ENCODE data around the gene TBCK.

Gene TBCK

GRCh38 chr4:106002994-106003393, 313.0 kb downstream of the TBCK start:
- H3K4me2 ChIP-seq (ENCODE audit: low read length), result no peak overlapping the region
- no peaks in the 10 kb centered on the region for H3K36me3 ChIP-seq (ENCODE audit: control insufficient read depth, insufficient read depth, low read length)
- no peaks in the 10 kb centered on the region for H3K79me2 ChIP-seq
- no peak overlapping the region for H3K27ac ChIP-seq
- no peak overlapping the region for H3K4me3 ChIP-seq (ENCODE audit: low read depth, low read length)
- no peak overlapping the region for H2AFZ ChIP-seq
- no peak for TF ChIP-seq CTCF (IDR thresholded peaks at IDR 0.05)
- no peaks in the 10 kb centered on the region for H3K4me1 ChIP-seq
- no peak overlapping the region for H3K9ac ChIP-seq
- H3K9me3 ChIP-seq (ENCODE audit: control insufficient read depth, low read length), result no peaks in the 10 kb centered on the region
- H3K27me3 ChIP-seq (ENCODE audit: control insufficient read depth, insufficient read depth, low read length), result no peaks in the 10 kb centered on the region

GRCh38 chr4:105998171-105999063, 317.6 kb downstream of the TBCK start:
- no peaks in the 10 kb centered on the region for H3K4me1 ChIP-seq
- no peak overlapping the region for H3K9ac ChIP-seq
- H2AFZ ChIP-seq, result no peak overlapping the region
- TF ChIP-seq CTCF (IDR thresholded peaks at IDR 0.05), result no peak
- H3K27ac ChIP-seq, result no peak overlapping the region
- no peaks in the 10 kb centered on the region for H3K36me3 ChIP-seq (ENCODE audit: control insufficient read depth, insufficient read depth, low read length)
- no peaks in the 10 kb centered on the region for H3K79me2 ChIP-seq
- H3K9me3 ChIP-seq (ENCODE audit: control insufficient read depth, low read length), result no peaks in the 10 kb centered on the region
- no peak overlapping the region for H3K4me3 ChIP-seq (ENCODE audit: low read depth, low read length)
- no peaks in the 10 kb centered on the region for H3K27me3 ChIP-seq (ENCODE audit: control insufficient read depth, insufficient read depth, low read length)
- H3K4me2 ChIP-seq (ENCODE audit: low read length), result no peak overlapping the region

- no peak overlapping the region for H3K9ac ChIP-seq
- no peak overlapping the region for H2AFZ ChIP-seq
- no peak overlapping the region for H3K4me2 ChIP-seq (ENCODE audit: low read length)
- H3K36me3 ChIP-seq (ENCODE audit: control insufficient read depth, insufficient read depth, low read length), result no peaks in the 10 kb centered on the region
- H3K9me3 ChIP-seq (ENCODE audit: control insufficient read depth, low read length), result no peaks in the 10 kb centered on the region
- TF ChIP-seq CTCF (IDR thresholded peaks at IDR 0.05), result no peak
- H3K27ac ChIP-seq, result no peak overlapping the region
- H3K4me1 ChIP-seq, result no peaks in the 10 kb centered on the region
- no peak overlapping the region for H3K4me3 ChIP-seq (ENCODE audit: low read depth, low read length)
- no peaks in the 10 kb centered on the region for H3K79me2 ChIP-seq
- no peaks in the 10 kb centered on the region for H3K27me3 ChIP-seq (ENCODE audit: control insufficient read depth, insufficient read depth, low read length)
Measured at GRCh38 chr4:105996845-105997244, 319.2 kb downstream of the TBCK start.

- no peak for TF ChIP-seq CTCF (IDR thresholded peaks at IDR 0.05)
- H3K79me2 ChIP-seq, result no peaks in the 10 kb centered on the region
- H3K4me1 ChIP-seq, result no peaks in the 10 kb centered on the region
- no peaks in the 10 kb centered on the region for H3K36me3 ChIP-seq (ENCODE audit: control insufficient read depth, insufficient read depth, low read length)
- H3K4me2 ChIP-seq (ENCODE audit: low read length), result no peak overlapping the region
- H3K4me3 ChIP-seq (ENCODE audit: low read depth, low read length), result no peak overlapping the region
- no peak overlapping the region for H2AFZ ChIP-seq
- H3K27ac ChIP-seq, result no peak overlapping the region
- H3K27me3 ChIP-seq (ENCODE audit: control insufficient read depth, insufficient read depth, low read length), result no peaks in the 10 kb centered on the region
- no peak overlapping the region for H3K9ac ChIP-seq
- no peaks in the 10 kb centered on the region for H3K9me3 ChIP-seq (ENCODE audit: control insufficient read depth, low read length)
Measured at GRCh38 chr4:105994841-105995501, 321.0 kb downstream of the TBCK start.
